ENCODE measurements around the gene LHX5. TPM values are rescaled to one million over a fixed set of nuclear protein-coding genes. Genes with fewer than 3 reads are reported as not detected.

LHX5 gene
- total RNA-seq, 1 experiment from 2014 or later: 1.9 TPM

GRCh38 chr12:113488322-113488721 is 16.7 kb upstream of the LHX5 start:
- H3K4me1 Mint-ChIP-seq: peaks cover 34 to 36% of the 10 kb centered on the region in 2 experiments
- H4K5ac ChIP-seq (ENCODE audit: insufficient read length, low read depth, low read length): no peak overlapping the region
- H3K4me1 ChIP-seq (ENCODE audit: insufficient read depth, low read length): 0 out of 2 replicates have a peak, but pooled peaks cover 3% of the 10 kb centered on the region
- H3K27me3 Mint-ChIP-seq (ENCODE audit: low read depth): peaks cover 85% of the 10 kb centered on the region
- H3K27ac Mint-ChIP-seq: no peak overlapping the region; a peak in 1 of 7 replicates
- H2BK15ac ChIP-seq (ENCODE audit: low read depth, low read length): no peak overlapping the region
- no peaks in the 10 kb centered on the region for H3K79me2 ChIP-seq (ENCODE audit: insufficient read depth, low read length)
- WGBS (ENCODE audit: extremely low coverage, insufficient read length, low lambda C conversion rate): no CpG with 5 or more reads among the region's 3 CpGs
- no peaks in the 10 kb centered on the region for H4K20me1 ChIP-seq (ENCODE audit: control insufficient read depth, insufficient read depth, insufficient read length)
- no peak overlapping the region for H3K27ac ChIP-seq (ENCODE audit: insufficient read length, low read depth, low read length)
- no peak overlapping the region for H3K56ac ChIP-seq (ENCODE audit: insufficient read length, low read depth, low read length)
- no peak overlapping the region for H3K4me3 Mint-ChIP-seq
- H2AK5ac ChIP-seq (ENCODE audit: insufficient read length, low read length): no peak overlapping the region
- no peak overlapping the region for H2BK120ac ChIP-seq (ENCODE audit: low read depth, low read length, poor library complexity, severe bottlenecking)
- H3K23ac ChIP-seq (ENCODE audit: insufficient read length, low read depth, low read length): no peak overlapping the region
- no peak overlapping the region for H3K4ac ChIP-seq (ENCODE audit: low read depth, low read length)
- H2BK20ac ChIP-seq (ENCODE audit: low read depth, low read length, poor library complexity, severe bottlenecking): no peak overlapping the region
- peaks cover 12 to 13% of the 10 kb centered on the region in 2 experiments for H3K9me3 Mint-ChIP-seq
- H3K23me2 ChIP-seq (ENCODE audit: insufficient read length, low read depth, low read length, poor library complexity, severe bottlenecking): no peaks in the 10 kb centered on the region
- H3K79me1 ChIP-seq (ENCODE audit: insufficient read depth, low read depth, low read length, poor library complexity, severe bottlenecking): no peaks in the 10 kb centered on the region
- no peak overlapping the region for H2BK5ac ChIP-seq (ENCODE audit: insufficient read length, low read length)
- no peak overlapping the region for H4K91ac ChIP-seq (ENCODE audit: insufficient read length, low read depth, low read length)
- no peak overlapping the region for H3K4me2 ChIP-seq (ENCODE audit: insufficient read depth, insufficient read length, low read length)
- no peak overlapping the region for H3K14ac ChIP-seq (ENCODE audit: insufficient read depth, low read length)
- H2BK12ac ChIP-seq (ENCODE audit: insufficient read length, low read depth, low read length): no peak overlapping the region
- no peak overlapping the region for H4K8ac ChIP-seq (replicated peaks; ENCODE audit: insufficient read length, low read depth, low read length)
- H3K18ac ChIP-seq (ENCODE audit: insufficient read length, low read depth, low read length): no peak overlapping the region
- peaks cover 2 to 21% (median 8%) of the 10 kb centered on the region in 3 experiments; a peak in 3 of 7 replicates for H3K36me3 Mint-ChIP-seq (ENCODE audit: insufficient read depth in 1 of 3, low read depth in 3 of 3)
- no peak for DNase-seq
- no peak overlapping the region for H2AFZ ChIP-seq (ENCODE audit: low read length)
- peaks cover under 1% of the 10 kb centered on the region; the same call in 1 of the 2 replicates for H3K27me3 ChIP-seq (ENCODE audit: insufficient read depth, low read length)
- TF ChIP-seq, protein P1, sequence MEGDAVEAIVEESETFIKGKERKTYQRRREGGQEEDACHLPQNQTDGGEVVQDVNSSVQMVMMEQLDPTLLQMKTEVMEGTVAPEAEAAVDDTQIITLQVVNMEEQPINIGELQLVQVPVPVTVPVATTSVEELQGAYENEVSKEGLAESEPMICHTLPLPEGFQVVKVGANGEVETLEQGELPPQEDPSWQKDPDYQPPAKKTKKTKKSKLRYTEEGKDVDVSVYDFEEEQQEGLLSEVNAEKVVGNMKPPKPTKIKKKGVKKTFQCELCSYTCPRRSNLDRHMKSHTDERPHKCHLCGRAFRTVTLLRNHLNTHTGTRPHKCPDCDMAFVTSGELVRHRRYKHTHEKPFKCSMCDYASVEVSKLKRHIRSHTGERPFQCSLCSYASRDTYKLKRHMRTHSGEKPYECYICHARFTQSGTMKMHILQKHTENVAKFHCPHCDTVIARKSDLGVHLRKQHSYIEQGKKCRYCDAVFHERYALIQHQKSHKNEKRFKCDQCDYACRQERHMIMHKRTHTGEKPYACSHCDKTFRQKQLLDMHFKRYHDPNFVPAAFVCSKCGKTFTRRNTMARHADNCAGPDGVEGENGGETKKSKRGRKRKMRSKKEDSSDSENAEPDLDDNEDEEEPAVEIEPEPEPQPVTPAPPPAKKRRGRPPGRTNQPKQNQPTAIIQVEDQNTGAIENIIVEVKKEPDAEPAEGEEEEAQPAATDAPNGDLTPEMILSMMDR (conservative IDR thresholded peaks at IDR 0.05): no peak
- no peak overlapping the region for H3K9ac ChIP-seq (ENCODE audit: extremely low read depth, insufficient read length, low read length)
- no peak overlapping the region for H3T11ph ChIP-seq (ENCODE audit: low read length)
- no peaks in the 10 kb centered on the region for H3K9me3 ChIP-seq (ENCODE audit: control insufficient read depth, low read depth, low read length)
